Measurements from ENCODE around the gene NRXN3.
"Not testable (repeated sequence)": the region's sequence is repeated elsewhere in the genome, so short reads cannot be mapped to it uniquely, and the experiment has no call there.

Gene NRXN3

GRCh38 chr14:78399316-78399889 is 229.2 kb downstream of the NRXN3 start:
- in situ Hi-C loops (cut with MboI; ENCODE audit: low sequenced_read_pairs), result no loop called here

GRCh38 chr14:78401866-78402265 is 231.7 kb downstream of the NRXN3 start:
- in situ Hi-C loops (cut with MboI; ENCODE audit: low sequenced_read_pairs), result no loop called here

GRCh38 chr14:78403278-78403815 is 233.2 kb downstream of the NRXN3 start:
- in situ Hi-C loops (cut with MboI; ENCODE audit: low sequenced_read_pairs), result no loop called here

GRCh38 chr14:78405079-78405856 is 235.1 kb downstream of the NRXN3 start:
- in situ Hi-C loops (cut with MboI; ENCODE audit: low sequenced_read_pairs), result no loop called here

- in situ Hi-C loops (cut with MboI; ENCODE audit: low sequenced_read_pairs), result no loop called here
These were observed 242.3 kb downstream of the NRXN3 start for GRCh38 chr14:78412475-78412874.

- in situ Hi-C loops (cut with MboI; ENCODE audit: low sequenced_read_pairs), result no loop called here
These were observed 244.0 kb downstream of the NRXN3 start for GRCh38 chr14:78414172-78414571.

- in situ Hi-C loops (cut with MboI; ENCODE audit: low sequenced_read_pairs), result no loop called here
These were observed 247.4 kb downstream of the NRXN3 start for GRCh38 chr14:78417532-78417931.

- in situ Hi-C loops (cut with MboI; ENCODE audit: low sequenced_read_pairs), result no loop called here
These were observed 254.1 kb downstream of the NRXN3 start for GRCh38 chr14:78424311-78424710.

GRCh38 chr14:78425330-78425729 is 255.2 kb downstream of the NRXN3 start:
- in situ Hi-C loops (cut with MboI; ENCODE audit: low sequenced_read_pairs), result no loop called here

GRCh38 chr14:78425782-78426181 is 255.6 kb downstream of the NRXN3 start:
- in situ Hi-C loops (cut with MboI; ENCODE audit: low sequenced_read_pairs), result no loop called here

- in situ Hi-C loops (cut with MboI; ENCODE audit: low sequenced_read_pairs), result no loop called here
These were observed 261.9 kb downstream of the NRXN3 start for GRCh38 chr14:78432046-78432445.

- in situ Hi-C loops (cut with MboI; ENCODE audit: low sequenced_read_pairs), result not testable (repeated sequence)
These were observed 267.3 kb downstream of the NRXN3 start for GRCh38 chr14:78437448-78437847.

- in situ Hi-C loops (cut with MboI; ENCODE audit: low sequenced_read_pairs), result no loop called here
These were observed 270.3 kb downstream of the NRXN3 start for GRCh38 chr14:78440356-78440894.

GRCh38 chr14:78443834-78444233 is 273.7 kb downstream of the NRXN3 start:
- in situ Hi-C loops (cut with MboI; ENCODE audit: low sequenced_read_pairs), result no loop called here

- in situ Hi-C loops (cut with MboI; ENCODE audit: low sequenced_read_pairs), result no loop called here
These were observed 275.1 kb downstream of the NRXN3 start for GRCh38 chr14:78445275-78445674.

- in situ Hi-C loops (cut with MboI; ENCODE audit: low sequenced_read_pairs), result no loop called here
These were observed 276.6 kb downstream of the NRXN3 start for GRCh38 chr14:78446807-78447206.

GRCh38 chr14:78448164-78449094 is 278.3 kb downstream of the NRXN3 start:
- in situ Hi-C loops (cut with MboI; ENCODE audit: low sequenced_read_pairs), result no loop called here

GRCh38 chr14:78450669-78451318 is 280.6 kb downstream of the NRXN3 start:
- in situ Hi-C loops (cut with MboI; ENCODE audit: low sequenced_read_pairs), result no loop called here

- in situ Hi-C loops (cut with MboI; ENCODE audit: low sequenced_read_pairs), result no loop called here
These were observed 281.1 kb downstream of the NRXN3 start for GRCh38 chr14:78451319-78451695.

GRCh38 chr14:78455896-78456435 is 285.8 kb downstream of the NRXN3 start:
- in situ Hi-C loops (cut with MboI; ENCODE audit: low sequenced_read_pairs), result no loop called here

Measured in HL-60/S4 treated with retinoic acid at 250 ng/mL for 4 days and 3 days (cell line).